Tongue (tissue), 2 donors: ENCODE measurements around the gene NR6A1. TPM values are rescaled to one million over a fixed set of nuclear protein-coding genes. Genes with fewer than 3 reads are reported as not detected.
A peak's percentile ranks its signal among the peaks of the same experiment; 100 is the strongest.
"Not testable (repeated sequence)": the region's sequence is repeated elsewhere in the genome, so short reads cannot be mapped to it uniquely, and the experiment has no call there.

Experiments
- DNase-seq: peaks from one replicate; pipeline ENCODE4 v3.0.0-alpha.2; 2015
- total RNA-seq: library from RNA; depleted of rRNA; stranded (reverse); fragments of >200 nt; gene quantifications from one replicate; pipeline ENCODE4 v1.2.3, GENCODE V29; 2014

The NR6A1 gene
- total RNA-seq, 1 donor from 2014 or later = 1.0 TPM

DNA sequence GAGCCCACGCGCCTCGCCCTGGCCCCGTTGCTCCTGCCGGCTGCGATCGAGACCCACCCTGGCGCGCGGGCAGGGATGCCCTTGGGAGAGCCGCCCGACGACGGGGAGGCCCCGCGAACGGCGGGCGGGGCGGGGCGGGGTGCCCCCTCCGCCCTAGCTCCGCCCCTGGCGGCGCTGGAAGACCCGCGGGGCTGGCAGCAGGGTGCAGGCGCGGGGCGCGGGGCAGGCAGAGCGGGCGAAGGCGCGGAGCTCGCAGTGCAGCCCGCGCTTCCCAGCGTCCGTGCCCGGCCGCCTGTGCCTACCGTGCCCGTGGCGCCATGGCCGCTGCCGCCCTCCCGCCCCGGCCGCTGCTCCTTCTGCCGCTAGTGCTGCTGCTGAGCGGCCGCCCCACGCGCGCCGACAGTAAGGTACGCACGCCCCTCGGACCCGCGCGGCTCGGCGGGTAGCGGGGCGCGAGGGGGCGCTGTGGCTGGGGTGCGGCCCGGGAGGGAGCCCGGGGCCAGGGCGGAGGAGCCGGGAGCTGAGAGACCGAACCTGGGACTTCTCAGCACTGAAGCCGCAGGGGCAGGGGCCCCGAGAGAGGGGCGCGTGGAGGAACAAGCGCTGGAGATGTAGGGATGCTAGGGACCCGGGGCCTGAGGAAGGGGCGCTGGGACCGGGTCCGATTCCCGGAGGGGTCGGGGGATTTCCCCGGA is 6.0 kb upstream of the NR6A1 start, which contains the start of gene OLFML2A:
Gene OLFML2A, plus strand, starts transcription at position 180 of the 695 bp plus-strand sequence. Its CDS starts 138 bp downstream, at position 318.
- peak; percentile 67 for DNase-seq

- DNase-seq = no peak
Observed at GRCh38 chr9:124776618-124776953, 5.5 kb upstream of the NR6A1 start.

- peak; percentile 94 for DNase-seq
Observed at GRCh38 chr9:124774129-124774978, 3.2 kb upstream of the NR6A1 start.

- DNase-seq = no peak
Observed at GRCh38 chr9:124773473-124774128, 2.5 kb upstream of the NR6A1 start.

GRCh38 chr9:124772877-124773276 is 1.8 kb upstream of the NR6A1 start:
- not testable (repeated sequence) for DNase-seq

GRCh38 chr9:124771867-124772679 is 962 bp upstream of the NR6A1 start:
- DNase-seq = peak; percentile 88

- no peak for DNase-seq
Observed at GRCh38 chr9:124770359-124771020, 621 bp downstream of the NR6A1 start.

- no peak for DNase-seq
Observed at GRCh38 chr9:124769549-124770358, 1.4 kb downstream of the NR6A1 start.

- peak; percentile 43 for DNase-seq
Observed at GRCh38 chr9:124768750-124769548, 2.2 kb downstream of the NR6A1 start.

DNA sequence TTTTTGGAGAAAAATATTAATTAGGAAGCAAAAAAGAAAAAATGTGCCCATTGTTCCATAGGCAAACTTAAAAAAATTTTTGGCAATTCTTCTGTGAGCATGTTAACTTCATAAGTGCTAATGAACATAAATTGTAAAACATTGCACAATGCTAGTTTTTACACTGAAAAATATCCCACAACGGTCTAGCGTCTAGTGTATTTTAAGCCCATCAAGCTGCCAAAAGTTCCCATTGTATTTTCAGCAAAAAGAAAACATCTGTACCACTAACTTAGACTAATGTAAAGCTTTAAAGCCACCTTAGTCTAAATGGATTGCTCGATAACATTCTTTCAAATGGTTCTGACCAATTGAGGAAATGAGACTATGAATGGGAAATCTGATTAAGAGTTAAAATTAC is 2.8 kb downstream of the NR6A1 start:
- no peak for DNase-seq

DNA sequence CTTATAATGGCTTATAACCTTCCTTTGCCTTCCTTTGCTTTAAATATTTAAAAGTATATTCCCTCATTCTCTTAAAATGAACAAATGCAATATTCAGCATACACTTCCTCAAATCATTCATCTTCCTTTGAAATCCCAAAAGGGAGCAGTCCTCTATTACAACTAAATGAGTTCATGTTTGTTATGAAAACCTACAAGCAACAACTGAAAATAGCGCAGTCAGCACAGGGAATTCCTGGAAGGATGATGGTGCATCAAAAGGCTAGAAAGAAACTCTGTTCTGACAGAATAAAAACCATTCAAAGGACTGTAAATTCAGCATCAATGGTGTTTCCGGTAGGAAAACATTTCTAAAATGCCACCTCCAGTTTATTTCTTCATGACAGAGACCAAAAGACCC is 3.3 kb downstream of the NR6A1 start:
- no peak for DNase-seq

GRCh38 chr9:124766815-124767554 is 4.1 kb downstream of the NR6A1 start:
- no peak for DNase-seq

- DNase-seq = no peak
Observed at GRCh38 chr9:124766326-124766725, 4.8 kb downstream of the NR6A1 start.

DNA sequence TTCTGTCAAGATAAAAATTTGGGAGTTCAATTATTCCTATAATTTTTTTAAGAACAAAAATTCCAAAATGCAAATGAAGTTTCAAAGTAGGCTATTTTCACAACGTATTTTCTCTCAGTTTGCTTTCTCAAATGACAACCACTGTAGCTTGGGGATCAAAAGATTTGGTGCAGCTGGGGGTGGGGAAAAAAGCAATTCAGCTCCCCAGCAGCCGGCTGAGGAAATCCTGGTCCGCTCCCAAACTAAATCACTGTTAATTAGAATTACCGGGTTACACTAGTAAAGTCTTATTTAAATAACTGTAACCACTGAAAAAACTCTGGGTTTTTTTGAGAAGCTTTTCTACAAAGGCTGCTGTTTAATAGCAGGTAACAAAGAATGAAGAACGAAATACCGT is 5.7 kb downstream of the NR6A1 start:
- no peak for DNase-seq

DNA sequence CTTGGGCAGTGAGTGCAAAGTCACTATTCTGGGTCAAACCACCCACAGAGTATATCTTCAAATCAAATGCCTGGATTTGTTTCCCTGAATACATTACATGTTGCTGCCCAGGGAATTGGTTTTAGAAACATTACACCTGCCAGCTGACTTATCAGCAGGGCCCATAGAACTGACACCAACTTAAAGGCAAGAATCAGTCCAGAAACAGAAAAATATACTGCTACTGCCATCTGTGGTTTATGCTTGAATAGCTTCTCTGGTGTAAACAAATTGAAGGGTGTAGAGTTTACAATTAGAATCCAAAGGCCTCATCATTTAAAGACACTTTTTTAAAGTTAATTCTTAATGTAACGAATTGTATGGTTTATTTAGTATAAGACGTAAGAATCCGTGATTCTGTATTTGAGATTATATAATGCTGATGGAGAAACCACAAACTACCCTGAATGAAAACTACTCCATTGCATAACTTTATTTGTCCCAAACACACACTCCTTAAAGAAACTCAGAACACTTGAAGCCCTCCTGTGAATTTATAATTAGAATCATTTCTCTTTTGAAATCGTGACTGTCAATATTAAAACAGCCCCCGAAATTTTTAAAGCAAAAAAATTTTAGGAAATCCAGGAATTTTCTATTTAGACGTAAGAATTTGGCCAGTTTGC is 6.2 kb downstream of the NR6A1 start:
- peak; percentile 45 for DNase-seq

DNA sequence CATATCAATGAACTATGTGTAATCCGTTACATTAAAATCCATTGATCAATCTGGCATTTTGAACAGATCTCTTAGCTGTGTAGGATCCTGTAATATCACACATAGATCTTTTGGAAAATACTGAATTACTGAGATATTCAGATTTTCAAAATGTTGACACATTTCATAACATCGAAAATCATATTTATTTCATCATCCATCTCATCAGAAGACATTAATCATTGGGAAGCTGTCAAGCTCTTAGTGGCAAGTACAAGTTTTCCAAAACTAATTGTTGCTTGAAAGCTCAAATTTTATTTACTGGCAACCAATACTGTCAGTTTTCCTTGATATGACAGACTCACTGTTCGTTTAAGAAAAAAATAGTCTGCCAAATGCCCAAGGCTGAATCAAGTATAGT is 8.5 kb downstream of the NR6A1 start:
- no peak for DNase-seq

GRCh38 chr9:124761710-124762109 is 9.4 kb downstream of the NR6A1 start:
- no peak for DNase-seq

GRCh38 chr9:124761196-124761595 is 9.9 kb downstream of the NR6A1 start:
- DNase-seq = no peak

DNA sequence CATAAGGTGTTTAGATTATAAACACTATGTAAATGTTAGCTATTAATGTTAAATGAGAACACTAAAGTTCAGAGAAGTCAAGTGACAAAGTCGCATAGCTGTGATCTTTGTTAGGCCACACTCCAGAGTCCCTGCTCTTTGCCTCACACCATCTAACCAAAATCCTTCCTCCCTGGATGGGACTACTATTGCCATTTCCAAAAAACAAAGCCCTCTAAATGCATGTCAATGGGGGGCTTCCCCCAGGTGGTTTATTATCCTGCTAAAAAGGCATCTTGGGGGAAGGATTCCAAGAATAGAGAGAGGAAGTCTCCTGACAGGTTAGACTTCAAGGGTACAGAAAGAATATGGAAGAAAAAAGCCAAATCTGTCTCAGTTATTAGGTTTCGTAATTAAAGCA is 10.4 kb downstream of the NR6A1 start:
- no peak for DNase-seq
